ENCODE measurements around the gene HECW1. TPM values are rescaled to one million over a fixed set of nuclear protein-coding genes. Genes with fewer than 3 reads are reported as not detected.
"Not testable (repeated sequence)": the region's sequence is repeated elsewhere in the genome, so short reads cannot be mapped to it uniquely, and the experiment has no call there.

Gene HECW1
- total RNA-seq, 1 experiment from 2014 or later = not detected

GRCh38 chr7:43137121-43137744, 24.8 kb downstream of the HECW1 start:
- in situ Hi-C loops (cut with HindIII; ENCODE audit: low pct_unique_long_range_greater_than_20kb, low sequenced_read_pairs); DNase-seq (ENCODE audit: low read depth, low spot score): not testable (repeated sequence)

- no peak for DNase-seq (ENCODE audit: low read depth, low spot score)
- in situ Hi-C loops (cut with HindIII; ENCODE audit: low pct_unique_long_range_greater_than_20kb, low sequenced_read_pairs) = no loop called here
These were observed 25.4 kb downstream of the HECW1 start for GRCh38 chr7:43137811-43138210.

DNA sequence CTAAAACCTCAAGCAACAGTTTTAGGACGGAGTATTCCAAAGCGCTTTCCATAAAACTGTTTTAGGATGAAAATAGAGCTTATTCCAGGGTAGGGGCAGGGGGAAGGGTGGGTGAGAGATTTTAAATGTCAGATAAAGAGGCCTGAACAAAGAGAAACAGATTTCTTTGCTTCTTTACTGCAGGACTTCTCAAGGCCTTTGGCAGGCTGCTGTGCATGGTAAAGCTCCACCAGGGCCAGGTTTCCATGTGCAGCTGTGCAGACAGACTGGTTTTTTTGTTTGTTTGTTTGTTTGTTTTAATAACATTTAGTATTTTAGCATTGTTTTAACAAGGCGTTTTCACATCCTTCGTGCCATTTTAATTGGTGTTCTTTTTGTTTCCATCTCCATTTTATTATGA, 26.3 kb downstream of the HECW1 start:
- in situ Hi-C loops (cut with HindIII; ENCODE audit: low pct_unique_long_range_greater_than_20kb, low sequenced_read_pairs) = no loop called here
- no peak for DNase-seq (ENCODE audit: low read depth, low spot score)

DNA sequence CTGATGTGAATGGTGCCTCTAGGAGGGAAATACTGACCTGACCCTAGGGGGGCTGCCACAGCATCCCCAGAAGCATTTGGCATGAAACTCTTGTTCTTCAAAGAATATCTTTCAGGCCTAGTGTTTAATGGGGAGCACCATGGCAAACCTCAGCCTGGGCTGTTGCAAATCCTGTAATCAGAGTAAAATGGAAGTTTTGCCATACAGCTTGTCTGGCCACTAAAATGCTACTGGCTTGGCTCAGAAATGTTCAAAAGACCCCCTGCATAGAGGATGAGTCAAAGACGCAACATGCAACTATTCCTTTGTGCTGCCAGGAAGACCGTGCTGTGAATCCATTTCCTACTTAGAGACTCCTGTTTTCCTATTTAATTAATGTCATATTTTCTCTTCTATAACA, 26.7 kb downstream of the HECW1 start:
- DNase-seq (ENCODE audit: low read depth, low spot score) = no peak
- in situ Hi-C loops (cut with HindIII; ENCODE audit: low pct_unique_long_range_greater_than_20kb, low sequenced_read_pairs) = no loop called here

DNA sequence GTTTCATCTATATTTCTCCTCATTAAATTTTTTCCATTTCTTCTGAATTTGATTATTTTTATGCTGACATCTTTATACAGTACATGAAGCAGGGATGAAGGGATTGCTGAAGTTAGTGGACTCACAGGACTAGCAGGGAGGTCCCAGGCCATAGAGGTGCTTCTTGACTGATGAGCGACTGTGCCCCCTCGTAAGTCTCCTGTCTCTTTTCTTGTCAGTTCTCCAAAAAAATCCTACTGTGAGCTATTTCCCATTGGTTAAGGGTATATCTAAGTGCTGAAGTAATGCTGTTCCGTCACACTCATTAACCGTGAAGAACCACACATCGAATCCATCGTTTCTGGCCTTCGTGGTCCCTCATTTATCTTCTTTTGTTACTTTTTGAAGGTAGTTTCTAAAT, 27.7 kb downstream of the HECW1 start:
- no peak for DNase-seq (ENCODE audit: low read depth, low spot score)
- in situ Hi-C loops (cut with HindIII; ENCODE audit: low pct_unique_long_range_greater_than_20kb, low sequenced_read_pairs) = no loop called here

DNA sequence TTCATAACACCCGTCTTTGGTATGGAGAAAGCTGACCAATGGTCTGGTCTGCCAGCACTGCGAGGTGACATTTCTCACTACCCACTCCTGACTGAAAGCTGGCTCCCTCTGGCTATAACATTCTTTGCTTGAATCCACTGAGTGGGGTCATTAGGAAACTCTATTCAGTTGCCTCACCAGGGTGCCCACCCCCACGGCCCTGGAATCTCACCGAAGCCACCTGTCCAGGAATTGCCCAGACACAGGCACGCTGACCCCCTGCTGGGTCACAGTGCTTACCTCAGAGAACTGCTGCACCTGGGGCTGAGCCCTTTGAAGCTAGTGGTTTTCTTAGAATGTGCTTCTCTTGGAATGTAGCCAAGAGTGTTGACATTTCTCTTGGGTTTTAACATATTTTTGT, 28.6 kb downstream of the HECW1 start:
- no peak for DNase-seq (ENCODE audit: low read depth, low spot score)
- in situ Hi-C loops (cut with HindIII; ENCODE audit: low pct_unique_long_range_greater_than_20kb, low sequenced_read_pairs) = no loop called here

- in situ Hi-C loops (cut with HindIII; ENCODE audit: low pct_unique_long_range_greater_than_20kb, low sequenced_read_pairs) = no loop called here
- no peak for DNase-seq (ENCODE audit: low read depth, low spot score)
These were observed 30.3 kb downstream of the HECW1 start for GRCh38 chr7:43142703-43143102.

- in situ Hi-C loops (cut with HindIII; ENCODE audit: low pct_unique_long_range_greater_than_20kb, low sequenced_read_pairs) = no loop called here
- no peak for DNase-seq (ENCODE audit: low read depth, low spot score)
These were observed 31.6 kb downstream of the HECW1 start for GRCh38 chr7:43143918-43144589.

DNA sequence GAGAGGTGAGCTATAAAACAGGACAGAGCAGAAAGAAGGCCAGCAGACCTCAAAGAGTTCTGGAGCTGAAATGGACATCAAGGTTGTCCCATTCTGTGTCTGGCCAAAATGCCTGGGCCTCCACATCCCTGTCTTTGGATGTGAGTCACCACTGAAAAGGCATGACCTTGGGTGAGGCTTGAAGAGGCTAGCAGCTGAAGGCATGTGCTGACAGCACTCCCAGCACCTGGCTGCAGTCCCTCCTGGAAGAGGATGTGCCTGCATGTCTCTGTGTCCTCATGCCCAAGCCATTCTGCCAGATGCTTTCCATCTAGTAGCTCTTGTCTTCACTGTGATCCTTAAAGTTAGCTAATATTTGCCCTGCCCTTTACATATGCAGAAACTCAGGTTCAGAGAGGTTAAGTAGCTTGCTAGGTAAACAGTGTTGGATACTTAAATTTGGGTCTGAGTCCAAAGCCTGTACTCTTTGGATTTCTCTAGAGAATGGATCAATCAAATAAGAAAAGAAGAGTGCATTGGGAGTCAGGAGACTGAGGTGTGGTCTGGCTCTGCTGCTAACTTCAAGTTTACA, 35.8 kb downstream of the HECW1 start:
- DNase-seq (ENCODE audit: low read depth, low spot score) = no peak
- in situ Hi-C loops (cut with HindIII; ENCODE audit: low pct_unique_long_range_greater_than_20kb, low sequenced_read_pairs) = no loop called here

DNA sequence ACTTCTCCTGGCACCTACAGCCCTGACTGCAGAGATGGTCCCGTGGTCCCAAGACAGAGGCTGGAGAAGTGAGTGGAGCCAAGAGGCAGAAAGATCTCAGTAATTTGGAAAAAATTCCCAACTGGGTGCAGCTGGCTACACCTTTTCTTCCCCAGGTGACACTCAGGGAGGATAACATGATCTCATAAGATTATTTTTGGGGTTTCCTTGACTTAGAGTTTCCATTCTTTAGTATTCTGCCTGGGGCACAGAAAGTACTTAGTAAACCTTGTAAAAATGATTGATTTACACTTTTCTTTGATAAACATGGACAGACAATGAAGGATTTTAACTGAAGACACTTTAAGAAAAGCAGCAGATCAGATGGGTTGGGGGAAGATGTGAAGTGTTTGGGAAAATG, 38.6 kb downstream of the HECW1 start:
- DNase-seq (ENCODE audit: low read depth, low spot score) = no peak
- in situ Hi-C loops (cut with HindIII; ENCODE audit: low pct_unique_long_range_greater_than_20kb, low sequenced_read_pairs) = no loop called here

- in situ Hi-C loops (cut with HindIII; ENCODE audit: low pct_unique_long_range_greater_than_20kb, low sequenced_read_pairs) = no loop called here
- DNase-seq (ENCODE audit: low read depth, low spot score) = no peak
These were observed 40.2 kb downstream of the HECW1 start for GRCh38 chr7:43152696-43153095.

- no peak for DNase-seq (ENCODE audit: low read depth, low spot score)
- in situ Hi-C loops (cut with HindIII; ENCODE audit: low pct_unique_long_range_greater_than_20kb, low sequenced_read_pairs) = no loop called here
These were observed 43.2 kb downstream of the HECW1 start for GRCh38 chr7:43155636-43156035.

GRCh38 chr7:43163885-43164284, 51.4 kb downstream of the HECW1 start:
- in situ Hi-C loops (cut with HindIII; ENCODE audit: low pct_unique_long_range_greater_than_20kb, low sequenced_read_pairs) = no loop called here
- DNase-seq (ENCODE audit: low read depth, low spot score) = no peak

DNA sequence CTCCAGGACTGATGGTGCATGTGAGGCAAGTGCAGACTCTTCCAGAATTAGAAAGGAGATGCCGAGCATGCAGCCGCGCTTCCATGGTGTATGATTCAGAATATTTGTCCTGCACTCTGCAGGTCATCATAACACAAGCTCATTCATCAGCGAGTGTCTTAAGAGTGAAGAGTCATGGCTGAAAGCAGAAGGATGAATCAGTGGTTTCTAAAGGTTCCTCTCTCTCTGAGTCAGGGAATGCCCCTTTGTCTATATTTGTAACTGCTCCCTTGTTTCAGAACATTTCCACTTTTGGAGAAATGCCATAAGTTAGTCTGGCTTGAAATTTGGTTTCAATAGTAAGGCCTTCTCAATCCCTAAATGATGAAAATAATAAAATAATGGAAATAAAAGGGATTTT, 52.3 kb downstream of the HECW1 start:
- in situ Hi-C loops (cut with HindIII; ENCODE audit: low pct_unique_long_range_greater_than_20kb, low sequenced_read_pairs) = no loop called here

GRCh38 chr7:43166686-43167085, 54.2 kb downstream of the HECW1 start:
- in situ Hi-C loops (cut with HindIII; ENCODE audit: low pct_unique_long_range_greater_than_20kb, low sequenced_read_pairs) = no loop called here

More for the DNA sequence above, 52.3 kb downstream of the HECW1 start:
- DNase-seq (ENCODE audit: low read depth, low spot score) = peak; percentile 94

GRCh38 chr7:43169076-43169475, 56.6 kb downstream of the HECW1 start:
- DNase-seq (ENCODE audit: low read depth, low spot score) = no peak
- in situ Hi-C loops (cut with HindIII; ENCODE audit: low pct_unique_long_range_greater_than_20kb, low sequenced_read_pairs) = no loop called here

More at GRCh38 chr7:43166686-43167085, 54.2 kb downstream of the HECW1 start:
- DNase-seq (ENCODE audit: low read depth, low spot score) = no peak

DNA sequence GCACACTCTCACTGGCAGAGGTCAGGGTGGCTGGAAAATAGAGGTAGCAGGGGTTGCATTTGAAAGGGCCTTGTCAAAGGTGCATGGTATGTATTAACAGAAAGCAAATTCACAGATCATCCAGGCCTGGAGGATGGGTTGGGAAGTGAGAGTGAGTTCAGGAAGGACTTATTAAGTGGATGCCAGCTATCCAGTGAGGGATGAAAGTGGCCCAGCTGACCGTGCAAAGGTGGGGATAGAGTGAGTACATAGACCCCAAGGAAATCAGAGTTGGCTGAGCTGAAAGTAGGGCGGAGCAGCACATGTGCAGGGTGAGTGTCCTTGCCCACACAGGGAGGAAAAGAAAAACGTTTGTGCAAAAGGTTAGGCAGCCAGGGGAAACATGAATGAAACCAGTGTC, 58.1 kb downstream of the HECW1 start:
- DNase-seq (ENCODE audit: low read depth, low spot score) = peak; percentile 52
- in situ Hi-C loops (cut with HindIII; ENCODE audit: low pct_unique_long_range_greater_than_20kb, low sequenced_read_pairs) = no loop called here

- in situ Hi-C loops (cut with HindIII; ENCODE audit: low pct_unique_long_range_greater_than_20kb, low sequenced_read_pairs) = no loop called here
- DNase-seq (ENCODE audit: low read depth, low spot score) = no peak
These were observed 63.2 kb downstream of the HECW1 start for GRCh38 chr7:43175570-43176200.

- in situ Hi-C loops (cut with HindIII; ENCODE audit: low pct_unique_long_range_greater_than_20kb, low sequenced_read_pairs) = no loop called here
- DNase-seq (ENCODE audit: low read depth, low spot score) = no peak
These were observed 66.9 kb downstream of the HECW1 start for GRCh38 chr7:43179393-43179792.

All from SK-MEL-5 (cell line).